ENCODE data around the gene SEPTIN7.
"Not testable (repeated sequence)": the region's sequence is repeated elsewhere in the genome, so short reads cannot be mapped to it uniquely, and the experiment has no call there.

Gene SEPTIN7

DNA sequence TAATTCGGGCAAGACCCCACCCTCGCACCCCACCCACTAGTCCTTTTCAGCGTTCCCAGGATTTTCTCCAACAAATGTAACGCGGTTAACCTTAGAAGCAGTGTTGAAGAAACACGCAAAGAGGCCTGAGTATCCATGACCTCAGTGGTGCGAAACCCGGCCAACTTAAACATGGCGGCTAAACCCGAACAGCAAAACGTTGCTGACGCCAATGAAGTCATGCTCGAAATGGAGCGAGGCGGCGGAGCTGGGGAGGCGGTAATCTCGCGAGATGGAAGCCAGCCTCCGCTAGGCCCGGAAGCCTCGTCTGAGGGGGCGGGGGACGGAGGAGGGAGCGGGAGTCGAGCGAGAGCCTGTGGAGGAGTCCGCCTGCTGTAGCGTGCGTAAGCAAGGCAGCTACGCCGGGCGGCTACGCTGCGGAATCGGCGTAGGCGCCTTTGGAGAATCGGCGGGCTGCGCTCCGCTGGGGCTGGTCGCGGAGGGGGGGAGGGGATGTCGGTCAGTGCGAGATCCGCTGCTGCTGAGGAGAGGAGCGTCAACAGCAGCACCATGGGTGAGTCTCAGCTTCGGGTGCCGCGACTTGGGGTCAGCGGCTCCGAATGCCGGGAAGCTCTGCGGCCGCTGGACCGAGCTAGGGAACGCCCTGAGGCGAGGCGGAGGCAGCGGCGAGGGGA is at the start of gene SEPTIN7:
Gene SEPTIN7, plus strand, starts transcription at position 340 of the 674 bp plus-strand sequence. Its CDS starts 153 bp downstream, at position 493.
- peak; percentile 99 for DNase-seq

DNA sequence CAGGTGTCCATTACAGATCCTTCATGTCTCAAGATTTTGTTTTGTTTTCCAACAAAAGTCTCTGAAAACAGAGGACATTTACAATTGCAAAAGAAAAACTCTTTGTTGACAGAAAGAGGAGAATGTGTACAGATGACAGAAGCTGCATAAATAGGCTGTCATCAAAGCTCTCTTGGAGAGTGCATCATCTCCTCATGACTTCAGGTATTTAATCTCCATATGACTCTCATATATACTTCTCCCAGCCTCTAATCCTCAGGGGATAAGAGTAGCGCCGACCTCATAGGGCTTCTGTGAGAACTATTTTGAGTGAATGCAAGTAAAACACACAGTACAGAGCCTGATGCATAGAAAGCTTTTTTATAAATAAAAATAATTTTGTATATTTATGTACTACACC is 48.1 kb upstream of the SEPTIN7 start:
- no peak for DNase-seq

DNA sequence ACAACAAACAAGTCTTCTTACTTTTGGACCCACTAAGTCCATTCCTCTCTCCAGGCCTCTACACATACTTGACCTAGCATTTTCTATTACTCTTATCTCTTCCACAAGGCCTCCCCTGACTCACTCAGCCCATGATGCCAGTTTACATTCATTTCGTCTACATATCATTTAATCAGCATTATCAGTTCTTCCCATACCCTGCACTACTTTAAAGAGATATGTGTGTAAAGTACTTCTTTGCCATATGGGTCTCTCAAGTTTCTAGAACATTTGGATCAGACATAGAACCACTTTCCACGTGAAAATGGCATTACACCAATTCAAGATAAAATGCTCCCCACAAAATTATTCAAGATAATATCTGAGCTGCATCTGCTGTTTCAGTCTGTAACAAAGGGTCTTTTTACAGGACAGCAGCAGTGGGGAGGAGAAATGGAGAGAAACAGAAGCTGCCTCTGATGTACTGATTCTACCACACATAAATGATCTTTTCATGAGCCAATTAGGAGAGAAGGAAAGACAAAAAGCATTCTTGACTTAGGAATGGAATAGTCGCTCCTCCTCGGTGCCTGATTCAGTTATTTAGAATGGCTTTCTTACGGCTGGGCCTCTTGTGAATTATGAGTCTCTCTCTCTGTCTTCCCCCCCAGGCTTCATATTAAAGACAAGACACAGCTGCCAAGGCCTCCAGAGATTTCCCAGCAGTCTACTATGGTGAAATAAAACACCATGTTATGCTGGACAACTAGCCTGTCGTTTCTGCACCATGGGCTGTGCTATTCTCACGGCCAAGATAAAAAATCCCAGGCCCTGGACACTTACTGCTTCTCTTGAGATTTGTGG is 46.9 kb upstream of the SEPTIN7 start:
- DNase-seq: no peak

DNA sequence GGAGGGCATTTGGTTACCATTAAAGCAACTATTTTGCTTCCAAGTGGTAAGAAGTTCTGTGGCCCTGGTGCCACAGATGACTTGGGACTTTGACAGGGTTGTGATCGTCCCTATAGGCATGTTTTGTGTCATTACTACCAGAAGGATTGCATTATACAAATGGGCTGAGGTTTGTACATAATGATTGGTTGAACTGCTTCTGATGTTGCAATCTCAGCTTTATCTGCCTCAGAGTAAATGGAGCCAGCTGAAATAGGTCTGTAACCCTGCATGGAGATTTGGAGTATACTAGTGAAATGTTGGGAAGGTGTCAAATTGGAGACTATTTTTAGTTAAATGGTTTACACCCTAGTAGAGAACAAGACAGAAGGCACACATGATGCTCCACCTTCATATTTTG is 46.1 kb upstream of the SEPTIN7 start:
- no peak for DNase-seq

DNA sequence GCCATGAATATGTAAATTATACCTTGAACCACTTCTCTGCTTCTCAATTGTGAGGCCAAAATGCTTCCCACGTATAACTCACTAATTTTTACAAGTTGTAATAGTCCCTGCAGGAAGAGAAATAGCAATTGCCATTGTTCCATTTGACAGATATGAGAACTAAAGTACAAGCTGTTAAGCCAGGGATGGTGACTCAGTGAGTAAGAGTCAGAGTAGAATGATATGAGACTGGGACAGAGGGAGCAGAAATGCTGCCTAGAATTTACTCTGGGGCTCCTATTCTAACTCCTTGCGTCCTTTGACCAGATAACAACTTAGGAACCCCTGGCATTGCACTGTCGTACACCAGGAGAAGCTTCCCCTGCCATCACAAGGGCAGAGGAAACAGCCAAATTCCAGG is 45.1 kb upstream of the SEPTIN7 start:
- no peak for DNase-seq

DNA sequence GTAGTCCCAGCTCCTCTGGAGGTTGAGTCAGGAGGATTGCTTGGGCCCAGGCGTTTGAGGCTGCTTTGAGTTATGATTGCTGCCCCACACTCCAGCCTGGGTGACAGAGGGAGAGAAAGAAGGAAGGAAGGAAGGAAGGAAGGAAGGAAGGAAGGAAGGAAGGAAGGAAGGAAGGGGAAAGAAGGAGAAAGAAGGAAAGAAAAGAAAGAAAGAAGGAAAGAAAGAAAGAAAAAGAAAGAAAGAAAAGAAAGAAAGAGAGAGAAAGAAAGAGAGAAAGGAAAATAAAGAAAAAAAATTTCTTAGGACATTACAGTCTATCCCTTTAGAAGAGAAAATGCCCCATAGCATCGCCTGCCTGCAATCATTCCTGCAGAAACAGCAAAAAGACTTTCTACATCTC is 44.4 kb upstream of the SEPTIN7 start:
- not testable (repeated sequence) for DNase-seq

DNA sequence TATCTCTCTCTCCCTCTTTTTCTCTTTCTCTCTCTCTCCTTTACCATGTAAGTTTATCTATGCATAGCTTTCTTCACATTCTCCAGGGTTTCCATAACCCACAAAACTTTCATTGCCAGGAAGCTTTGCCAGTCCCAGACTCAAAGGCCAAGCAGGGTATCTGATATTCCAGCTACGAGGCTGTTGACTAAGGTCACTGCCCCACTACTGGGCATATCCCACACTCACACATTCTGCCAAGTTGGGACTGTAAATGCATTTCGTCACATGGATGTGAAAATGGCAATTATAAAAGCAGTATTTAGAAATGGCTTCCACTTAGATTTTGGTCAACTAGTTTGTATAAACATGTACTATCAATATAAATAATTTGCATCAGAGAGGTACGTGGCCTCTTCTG is 43.3 kb upstream of the SEPTIN7 start:
- no peak for DNase-seq

DNA sequence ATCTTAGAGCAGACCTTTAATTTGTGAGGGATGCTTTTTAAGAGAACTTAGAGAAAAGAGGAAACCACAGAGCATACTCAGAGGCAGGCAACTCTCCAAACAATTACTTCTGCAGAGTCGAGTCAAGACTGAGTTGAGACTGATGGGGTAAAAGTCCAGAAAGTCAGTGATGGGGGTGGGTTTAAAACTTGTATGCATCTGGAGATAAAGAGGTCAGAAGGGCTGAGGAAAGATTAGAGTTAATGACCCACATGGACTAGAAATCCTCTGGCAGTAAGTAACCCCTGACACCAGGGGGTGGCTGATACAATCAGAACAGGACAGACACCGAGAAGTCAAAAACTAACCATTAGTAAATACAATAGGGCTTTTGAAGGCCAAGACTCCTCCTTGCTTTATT is 42.4 kb upstream of the SEPTIN7 start:
- DNase-seq: no peak

DNA sequence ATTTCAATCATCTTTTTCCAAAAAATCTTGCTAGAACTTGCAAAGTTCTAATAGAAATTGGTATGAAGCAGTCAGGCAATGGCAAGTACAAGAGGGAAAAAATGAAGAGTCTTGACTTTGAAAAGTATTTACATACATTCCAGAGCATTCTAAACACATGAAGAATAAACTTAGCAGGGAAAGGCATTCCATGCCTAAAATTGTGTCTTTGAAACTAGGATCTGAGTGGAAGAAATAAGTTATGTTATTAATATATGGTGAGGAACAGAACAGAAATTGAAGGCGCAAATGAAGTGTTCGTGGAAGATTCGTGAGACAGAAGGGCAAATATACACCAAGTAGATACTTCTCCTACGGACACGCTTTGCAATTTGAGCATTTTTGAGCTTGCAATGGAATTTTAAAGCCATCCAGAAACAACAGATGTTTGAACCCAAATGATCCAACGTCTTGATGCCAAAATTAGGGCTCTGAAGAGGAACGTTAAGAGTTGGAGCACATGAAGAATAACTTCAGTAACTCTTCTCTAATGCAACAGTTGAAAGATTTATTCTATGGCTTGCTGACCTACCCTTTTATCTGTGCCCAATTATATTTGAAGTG is 40.6 kb upstream of the SEPTIN7 start:
- DNase-seq: no peak

DNA sequence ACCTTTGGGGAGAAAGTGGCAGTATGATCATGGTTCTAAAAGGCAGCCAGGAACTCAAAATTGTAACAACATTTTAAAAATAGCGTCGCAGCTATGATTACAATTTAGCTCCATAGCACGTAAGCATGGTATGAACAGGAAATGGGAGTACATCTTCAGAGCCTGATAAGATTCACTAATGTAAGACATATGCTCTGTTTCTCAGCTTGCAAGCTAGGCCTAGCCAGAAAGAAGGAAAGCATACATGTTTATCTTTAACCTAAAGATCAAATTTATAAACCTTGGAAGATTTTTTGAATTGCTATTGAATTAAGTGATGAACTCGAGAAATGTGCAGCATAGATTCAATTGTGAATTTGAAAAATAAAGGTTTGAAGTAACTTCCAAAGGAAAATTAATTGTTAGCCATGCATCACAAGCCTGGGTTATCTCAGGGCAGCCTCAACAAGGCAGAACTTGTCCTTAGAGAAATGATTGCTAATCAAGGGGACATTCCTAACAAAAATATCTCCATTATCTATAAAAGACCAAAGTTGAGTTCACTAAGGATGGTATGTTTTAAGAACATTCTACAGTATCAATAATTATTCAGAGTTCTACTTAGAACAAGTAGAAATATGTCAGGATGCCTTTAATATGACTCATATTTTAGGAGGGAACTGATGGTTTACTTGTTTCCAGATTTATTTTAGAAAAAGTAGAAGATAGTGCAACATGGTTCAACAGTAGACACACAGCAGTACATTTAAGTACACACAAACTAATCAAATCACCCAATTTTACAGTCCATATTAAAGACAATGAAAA is 38.8 kb upstream of the SEPTIN7 start:
- no peak for DNase-seq

DNA sequence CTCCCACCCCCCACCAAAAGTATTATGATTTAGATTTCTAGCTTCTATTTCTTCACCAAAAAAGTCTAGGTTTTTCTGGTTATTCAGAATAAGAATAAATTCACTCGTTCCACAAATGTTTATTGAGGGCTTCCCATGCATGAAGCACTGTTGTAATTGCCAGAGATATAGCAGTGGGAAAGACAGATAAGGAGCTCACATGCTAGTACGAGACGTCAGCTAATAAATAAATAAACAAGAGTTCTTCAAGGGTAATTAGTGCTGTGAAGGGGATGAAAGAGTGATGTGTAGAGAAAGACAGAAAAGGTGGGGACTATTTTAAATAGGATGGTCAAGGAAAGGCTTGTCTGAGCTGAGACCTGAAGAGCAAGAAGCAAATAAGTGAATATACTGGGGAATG is 38.1 kb upstream of the SEPTIN7 start:
- DNase-seq: no peak

DNA sequence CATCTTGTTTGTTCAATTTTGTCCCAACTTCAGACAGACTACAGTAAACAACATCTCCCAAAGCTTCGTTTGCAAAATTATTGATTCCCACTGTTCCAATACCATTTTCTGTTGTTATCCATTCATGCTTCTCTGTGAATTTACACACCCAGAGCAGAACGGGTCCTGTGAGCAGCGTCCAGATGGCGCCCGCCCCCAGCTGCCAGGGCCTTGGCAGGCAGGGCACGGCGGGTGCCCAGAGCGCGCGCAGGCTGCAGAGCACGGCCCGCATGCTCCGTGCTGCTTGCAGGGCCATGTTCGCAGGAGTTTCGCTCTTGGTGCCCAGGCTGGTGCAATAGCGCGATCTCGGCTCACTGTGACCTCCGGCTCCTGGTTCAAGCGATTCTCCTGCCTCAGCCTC is 32.5 kb upstream of the SEPTIN7 start:
- no peak for DNase-seq

DNA sequence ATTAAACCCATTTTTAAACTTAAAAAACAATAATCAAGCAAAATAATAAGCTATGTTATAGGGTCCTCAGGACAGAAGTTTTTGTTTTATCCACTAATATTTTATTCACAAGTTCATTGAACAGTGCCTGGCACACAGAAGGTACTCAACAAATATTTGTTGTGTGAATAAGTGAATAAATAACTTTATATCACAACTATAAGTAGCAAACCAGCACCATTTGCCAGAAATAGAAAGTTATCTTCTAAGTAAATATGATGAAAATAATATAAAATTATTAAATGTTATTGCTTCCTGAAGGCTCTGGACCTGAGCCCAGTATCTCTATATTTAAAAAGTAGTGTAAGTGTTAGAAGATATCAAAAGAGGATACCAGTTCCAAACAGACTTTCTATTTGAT is 29.1 kb upstream of the SEPTIN7 start:
- no peak for DNase-seq

DNA sequence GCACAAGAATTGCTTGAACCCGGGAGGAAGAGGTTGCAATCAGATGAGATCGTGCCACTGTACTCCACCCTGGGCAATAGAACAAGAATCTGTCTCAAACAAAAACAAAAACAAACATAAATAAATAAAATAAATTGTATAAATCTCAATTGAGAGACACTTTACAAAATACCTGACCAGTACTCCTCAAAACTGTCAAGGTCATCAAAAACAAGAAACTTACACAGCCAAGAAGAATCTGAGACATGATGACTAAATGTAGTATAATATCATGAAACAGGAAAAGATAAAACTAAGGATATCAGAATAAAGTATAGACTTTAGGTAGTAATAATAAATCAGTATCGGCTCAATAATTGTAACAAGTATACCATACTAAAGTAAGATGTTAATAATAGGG is 26.9 kb upstream of the SEPTIN7 start:
- DNase-seq: no peak

DNA sequence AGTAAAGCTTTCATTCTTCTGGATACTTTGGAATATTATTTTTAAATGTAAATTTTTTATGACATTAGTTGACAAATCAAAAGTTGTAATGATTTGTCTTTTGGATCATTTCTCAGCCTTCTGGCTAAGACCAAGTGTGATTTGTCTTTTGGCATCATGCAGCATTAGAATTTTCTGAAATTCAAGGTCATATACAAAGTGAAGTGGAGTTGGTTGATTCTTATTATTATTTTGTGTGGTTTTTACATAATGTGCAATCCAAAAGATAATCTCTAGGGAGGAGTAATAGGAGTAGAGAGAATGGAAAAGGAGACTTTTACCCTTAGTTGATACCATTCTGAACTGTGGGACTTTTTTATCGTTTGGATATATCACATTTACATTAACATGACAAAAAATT is 24.2 kb upstream of the SEPTIN7 start:
- no peak for DNase-seq

DNA sequence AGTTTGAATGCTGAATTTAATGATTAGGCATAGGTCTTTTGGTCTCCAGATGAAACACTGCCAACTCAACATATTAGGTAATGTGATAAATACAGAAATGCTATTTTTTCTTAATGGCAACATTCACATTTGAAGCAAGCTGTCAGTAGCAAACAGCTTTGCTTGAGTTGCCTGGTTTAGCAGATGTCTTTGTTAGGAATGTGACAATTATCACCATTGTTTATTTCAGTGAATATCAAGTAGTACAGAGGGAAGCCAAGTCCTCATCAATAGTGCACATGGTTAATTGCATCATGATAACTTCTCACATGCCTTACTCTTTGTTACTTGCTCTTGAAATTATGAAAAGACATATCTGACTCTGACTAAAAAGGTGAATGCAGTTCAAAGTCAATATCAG is 23.7 kb upstream of the SEPTIN7 start:
- no peak for DNase-seq

DNA sequence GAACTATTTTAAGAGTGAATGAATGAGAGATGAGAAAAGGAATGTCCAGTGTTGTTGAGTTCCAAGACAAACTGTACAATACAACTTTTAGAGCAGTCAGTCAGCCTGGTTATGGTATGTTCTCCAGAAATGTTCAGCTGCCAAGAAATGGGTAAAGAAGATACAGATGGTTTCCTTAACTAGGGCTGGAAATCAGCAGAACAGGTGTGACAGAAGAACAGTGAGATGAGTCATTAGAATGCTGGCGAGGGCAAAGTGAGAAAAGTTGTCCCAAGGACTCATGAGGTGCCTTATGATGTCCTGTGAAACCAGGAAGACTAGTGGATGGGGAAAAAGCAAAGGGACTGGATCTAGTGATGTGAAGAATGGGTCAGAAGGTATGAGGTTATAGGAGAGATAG is 20.8 kb upstream of the SEPTIN7 start:
- no peak for DNase-seq

DNA sequence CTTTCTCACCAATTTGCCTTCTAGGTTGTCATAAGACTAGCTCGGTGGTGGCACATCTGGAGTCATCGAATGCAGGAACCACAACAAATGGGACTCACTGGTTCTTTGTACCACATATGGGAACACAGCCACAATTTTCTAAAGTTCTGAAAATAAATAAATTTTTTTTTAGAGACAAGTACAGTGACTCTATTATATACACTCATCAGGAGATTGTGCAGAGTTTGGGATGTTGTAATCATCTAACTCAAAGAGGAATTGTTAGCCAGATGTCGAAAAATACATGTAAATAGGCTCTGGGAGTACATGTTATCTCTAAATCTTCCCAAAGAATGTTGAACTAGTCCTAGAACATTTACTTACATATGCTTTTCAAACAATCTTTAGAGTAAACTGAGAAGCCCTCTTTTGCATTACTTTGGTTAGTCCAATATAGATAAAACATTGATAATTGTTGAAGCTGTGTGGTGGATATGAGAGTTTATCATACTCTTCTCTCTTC is 19.6 kb upstream of the SEPTIN7 start:
- no peak for DNase-seq

DNA sequence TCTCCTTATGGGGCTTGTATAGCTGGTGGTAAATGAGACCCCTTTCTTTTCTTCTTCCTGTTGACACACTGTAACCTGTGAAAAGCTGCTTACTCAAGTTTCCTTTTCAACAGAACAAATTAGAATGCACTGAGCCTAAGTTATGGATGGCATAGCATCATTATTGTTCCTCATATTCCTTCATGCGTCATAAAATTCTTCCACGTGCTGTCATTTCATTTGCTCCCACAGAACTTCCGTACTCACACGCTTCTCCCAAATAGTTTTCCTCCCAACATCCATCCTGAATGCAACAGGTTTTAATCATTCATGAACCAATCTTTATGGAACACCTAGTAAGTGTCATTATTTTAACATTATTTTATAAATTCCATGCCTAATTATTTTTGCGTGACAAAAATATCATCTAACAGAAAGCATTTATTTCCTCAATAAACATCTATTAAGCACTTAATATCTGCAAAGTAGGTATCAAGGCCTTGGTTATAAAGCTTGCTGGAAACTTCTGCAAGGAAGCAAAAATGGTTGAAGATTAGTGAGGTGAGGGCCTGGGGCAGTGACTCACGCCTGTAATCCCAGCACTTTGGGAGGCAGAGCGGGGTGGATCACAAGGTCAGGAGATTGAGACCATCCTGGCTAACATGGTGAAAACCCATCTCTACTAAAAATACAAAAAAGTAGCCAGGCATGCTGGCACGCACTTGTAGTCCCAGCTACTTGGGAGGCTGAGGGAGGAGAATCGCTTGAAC is 18.9 kb upstream of the SEPTIN7 start:
- no peak for DNase-seq

DNA sequence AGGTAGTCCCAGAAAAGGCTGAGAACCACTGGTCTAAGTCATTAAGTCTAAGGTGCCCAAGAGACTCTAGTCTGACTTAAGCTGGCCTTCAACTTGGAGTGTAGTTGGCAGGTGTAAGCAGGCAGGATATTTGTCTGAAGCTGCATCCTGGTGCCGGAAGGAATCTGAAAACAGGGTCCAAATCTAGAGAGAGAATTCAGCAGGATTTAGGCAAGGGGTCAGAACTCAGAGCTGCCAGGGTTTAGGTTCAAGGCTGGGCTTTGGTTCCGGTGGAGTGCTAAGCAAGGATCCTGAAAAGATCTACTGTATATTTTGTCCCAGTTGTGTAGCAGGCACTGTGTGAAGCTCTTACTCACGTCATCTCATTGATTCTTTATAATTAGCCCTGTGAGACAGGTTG is 16.5 kb upstream of the SEPTIN7 start:
- no peak for DNase-seq

DNA sequence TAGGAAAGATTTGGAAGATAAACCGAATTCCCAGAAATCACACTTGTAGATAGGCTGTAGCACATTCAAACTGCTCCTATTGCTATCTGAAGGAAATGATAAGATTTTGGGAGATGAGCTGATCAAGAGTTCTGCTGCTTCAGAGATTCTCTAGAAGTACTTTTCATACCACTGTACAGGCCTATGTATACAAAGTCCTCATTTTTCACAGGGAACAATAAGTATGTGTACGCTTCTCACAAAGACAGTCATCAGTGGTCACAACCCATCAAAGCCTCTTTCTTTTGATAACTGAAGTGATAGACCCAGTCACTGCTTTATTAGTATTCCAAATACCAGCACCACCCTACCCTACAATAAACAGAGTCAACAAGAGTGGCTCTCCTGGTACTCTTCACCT is 15.6 kb upstream of the SEPTIN7 start:
- no peak for DNase-seq

DNA sequence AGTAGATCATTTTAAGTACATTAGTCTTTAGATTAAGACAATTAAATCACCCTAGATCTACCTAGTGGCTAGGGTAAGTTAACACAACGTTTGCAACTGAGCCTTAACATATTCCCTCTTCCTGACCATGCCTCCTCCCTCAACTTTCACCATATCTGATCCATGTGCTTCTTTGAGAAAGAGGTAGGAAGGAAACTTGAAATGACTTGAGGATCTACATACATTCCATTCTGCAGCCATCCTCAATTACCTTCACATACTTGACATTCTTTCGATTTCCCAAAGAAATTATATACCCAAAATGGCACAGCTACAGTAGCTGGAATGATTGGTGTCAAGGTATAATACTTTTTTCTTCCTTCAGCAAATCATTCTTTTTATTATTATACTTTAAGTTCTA is 12.9 kb upstream of the SEPTIN7 start:
- no peak for DNase-seq
